ENCODE data around the gene DCAF10. TPM values are rescaled to one million over a fixed set of nuclear protein-coding genes. Genes with fewer than 3 reads are reported as not detected.

DCAF10 gene
- total RNA-seq, 4 donors from 2014 or later = 29.3 to 45.8 (median 38.6) TPM

DNA sequence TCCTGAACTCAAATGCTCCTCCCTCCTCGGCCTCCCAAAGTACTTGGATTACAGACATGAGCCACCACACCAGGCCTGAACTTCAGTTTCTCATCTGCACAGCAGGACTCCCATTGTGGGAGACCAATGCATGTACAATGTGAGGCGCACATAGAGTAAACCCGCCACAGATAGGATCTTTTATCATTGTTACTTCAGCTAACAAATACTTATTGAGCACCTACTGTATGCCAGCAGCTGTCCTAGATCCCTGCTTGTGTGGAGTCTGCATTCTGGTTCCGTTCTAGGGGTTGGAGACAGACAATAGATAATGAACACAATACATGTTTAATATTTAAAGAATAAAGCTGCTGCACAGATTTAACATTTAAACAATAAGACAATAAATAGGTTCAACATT, 109.7 kb downstream of the DCAF10 start:
- TF ChIP-seq, protein P1, sequence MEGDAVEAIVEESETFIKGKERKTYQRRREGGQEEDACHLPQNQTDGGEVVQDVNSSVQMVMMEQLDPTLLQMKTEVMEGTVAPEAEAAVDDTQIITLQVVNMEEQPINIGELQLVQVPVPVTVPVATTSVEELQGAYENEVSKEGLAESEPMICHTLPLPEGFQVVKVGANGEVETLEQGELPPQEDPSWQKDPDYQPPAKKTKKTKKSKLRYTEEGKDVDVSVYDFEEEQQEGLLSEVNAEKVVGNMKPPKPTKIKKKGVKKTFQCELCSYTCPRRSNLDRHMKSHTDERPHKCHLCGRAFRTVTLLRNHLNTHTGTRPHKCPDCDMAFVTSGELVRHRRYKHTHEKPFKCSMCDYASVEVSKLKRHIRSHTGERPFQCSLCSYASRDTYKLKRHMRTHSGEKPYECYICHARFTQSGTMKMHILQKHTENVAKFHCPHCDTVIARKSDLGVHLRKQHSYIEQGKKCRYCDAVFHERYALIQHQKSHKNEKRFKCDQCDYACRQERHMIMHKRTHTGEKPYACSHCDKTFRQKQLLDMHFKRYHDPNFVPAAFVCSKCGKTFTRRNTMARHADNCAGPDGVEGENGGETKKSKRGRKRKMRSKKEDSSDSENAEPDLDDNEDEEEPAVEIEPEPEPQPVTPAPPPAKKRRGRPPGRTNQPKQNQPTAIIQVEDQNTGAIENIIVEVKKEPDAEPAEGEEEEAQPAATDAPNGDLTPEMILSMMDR (IDR thresholded peaks at IDR 0.05; ENCODE audit: low read depth) = no peak

DNA sequence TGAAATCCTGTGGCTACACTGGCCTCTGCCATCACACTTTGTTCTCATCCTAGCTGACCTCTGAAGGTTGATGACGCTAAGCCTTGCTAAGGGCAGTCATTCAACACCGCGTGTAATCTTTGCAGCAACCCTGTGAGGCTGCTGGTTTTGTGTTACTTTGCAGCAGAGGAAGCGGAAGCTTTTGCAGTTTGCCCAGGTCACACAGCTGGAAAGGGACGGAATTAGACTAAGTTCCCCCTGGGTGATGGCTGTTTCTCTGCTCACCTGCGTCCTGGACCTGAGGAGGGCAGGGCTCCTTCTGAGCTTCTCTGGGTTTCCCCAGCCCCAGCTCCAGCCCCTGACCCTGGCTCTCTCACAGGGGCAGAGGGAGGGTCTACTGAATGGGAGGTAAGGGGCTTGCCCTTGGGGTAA, 110.7 kb downstream of the DCAF10 start:
- TF ChIP-seq, protein P1 (IDR thresholded peaks at IDR 0.05; ENCODE audit: low read depth) = no peak

DNA sequence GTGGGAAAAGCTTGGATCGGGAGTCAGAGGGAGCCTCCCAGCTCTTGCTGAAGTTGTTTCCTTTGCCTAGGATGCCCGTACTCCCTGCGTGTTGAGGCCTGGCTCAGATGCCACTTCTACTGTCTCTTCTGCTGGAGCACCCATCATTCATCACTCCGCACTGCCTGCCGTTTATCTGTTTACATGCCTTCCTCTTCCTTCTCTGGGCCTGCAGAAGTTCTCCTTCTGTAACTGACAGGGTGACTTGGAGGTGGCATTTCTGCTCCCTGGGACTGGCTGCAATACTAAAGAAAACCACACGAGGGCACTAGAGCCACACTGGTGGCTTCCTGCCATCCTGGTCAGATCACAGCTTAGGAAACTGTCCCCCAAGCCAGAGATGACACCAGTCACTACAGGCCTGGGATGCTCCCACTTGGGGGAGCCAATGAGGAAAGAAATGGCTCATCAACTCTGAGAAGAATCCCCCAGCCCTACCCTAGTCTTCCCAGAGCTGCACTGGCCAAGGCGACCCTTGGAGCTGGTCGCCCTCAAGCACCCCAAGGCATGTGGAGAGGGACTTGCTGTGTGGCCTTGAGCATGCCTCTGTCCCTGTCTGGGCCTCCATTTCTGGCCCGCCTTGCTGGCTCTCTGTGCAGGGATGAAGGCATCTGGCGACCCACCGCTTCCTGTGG, 113.0 kb downstream of the DCAF10 start:
- TF ChIP-seq, protein P1 (IDR thresholded peaks at IDR 0.05; ENCODE audit: low read depth) = no peak

DNA sequence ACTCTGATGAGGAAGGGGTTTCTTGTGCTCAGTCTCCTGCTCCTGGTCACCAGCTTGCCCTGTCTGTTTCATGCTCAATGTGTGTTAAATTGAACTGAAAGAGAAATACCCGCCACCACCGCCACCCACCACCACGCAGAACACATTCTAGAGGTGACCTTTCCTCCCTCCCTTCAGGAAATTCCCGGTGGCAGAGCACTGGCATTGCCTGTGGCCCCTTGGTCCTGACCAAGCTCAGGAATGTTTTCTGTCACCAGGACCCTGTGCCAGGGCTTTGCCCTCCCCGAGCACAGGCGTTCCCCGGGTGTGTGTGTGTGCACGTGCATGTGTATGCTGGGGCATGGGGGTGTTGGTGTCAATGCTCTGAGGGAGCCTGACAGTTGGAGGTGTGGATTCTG, 113.6 kb downstream of the DCAF10 start:
- TF ChIP-seq, protein P1 (IDR thresholded peaks at IDR 0.05; ENCODE audit: low read depth) = no peak

DNA sequence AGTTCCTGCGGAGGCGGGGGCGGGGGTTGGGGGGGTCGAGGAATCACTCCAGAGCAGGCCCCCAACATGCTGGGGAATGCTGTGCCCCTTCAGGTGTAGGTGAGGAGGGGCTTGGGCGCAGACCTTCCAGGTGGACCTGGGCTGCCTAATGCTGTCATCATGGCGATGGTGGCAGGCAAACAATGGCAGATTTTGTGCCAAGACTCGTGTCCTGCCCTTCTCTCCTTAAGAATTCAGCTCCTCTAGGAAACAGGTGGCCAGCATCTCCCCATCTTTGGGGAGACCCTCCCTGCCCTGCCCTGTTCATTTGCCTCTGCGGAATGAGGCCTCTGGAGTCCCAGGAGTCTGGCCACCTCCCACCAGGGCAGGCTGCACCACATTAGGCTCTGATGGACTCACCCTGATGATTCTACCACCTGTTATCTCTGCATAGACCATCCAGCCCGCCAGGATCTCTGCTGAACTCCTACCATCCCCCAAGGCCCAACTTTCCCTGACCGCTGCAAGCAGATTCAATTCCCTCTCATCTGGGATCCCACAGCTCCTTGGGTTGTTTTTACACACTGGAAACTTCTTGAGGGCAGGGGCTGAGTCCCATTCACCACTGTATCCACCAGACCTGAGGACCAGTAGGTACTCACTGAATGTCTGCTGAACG, 114.2 kb downstream of the DCAF10 start:
- TF ChIP-seq, protein P1 (IDR thresholded peaks at IDR 0.05; ENCODE audit: low read depth) = no peak

DNA sequence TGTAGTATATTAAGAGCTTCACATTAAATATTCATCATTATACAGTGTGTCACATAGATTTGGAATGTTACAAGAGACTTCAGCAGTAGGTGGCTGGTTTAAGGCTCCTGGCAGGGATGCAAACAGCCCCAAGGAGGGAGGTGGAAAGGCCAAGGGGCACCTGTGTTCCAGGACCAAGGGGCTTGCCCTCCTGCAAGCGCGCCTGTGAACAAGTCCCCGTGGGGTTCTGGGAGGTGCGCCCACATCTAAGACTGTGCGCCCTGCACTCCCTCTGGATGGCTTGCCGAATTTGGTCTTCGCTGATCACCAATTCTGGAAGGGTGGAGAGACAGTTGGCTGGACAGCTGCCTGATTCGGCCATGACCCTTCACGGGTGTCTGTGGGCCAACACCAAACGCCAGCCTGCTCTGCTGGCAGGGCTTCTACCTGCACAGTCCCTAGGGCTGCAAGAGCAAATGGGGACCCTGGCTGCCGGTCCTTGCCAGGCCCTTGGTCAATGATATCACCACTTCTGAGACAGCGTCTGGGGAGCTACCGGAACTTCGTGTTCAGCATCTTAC, 115.4 kb downstream of the DCAF10 start:
- TF ChIP-seq, protein P1 (IDR thresholded peaks at IDR 0.05; ENCODE audit: low read depth) = no peak

Data from subcutaneous adipose tissue (tissue), 4 donors.